DND-41 (cell line): ENCODE measurements around the gene FBXL2.
"Not testable (repeated sequence)": the region's sequence is repeated elsewhere in the genome, so short reads cannot be mapped to it uniquely, and the experiment has no call there.

Experiments
- ATAC-seq: fragments of 200-7000 bp; cut with Tn5 transposase; 3 replicates; pipeline ENCODE4 v1.9.1; 2021; ENCODE audit warnings: low read depth; ENCODE audit not compliant: insufficient read depth
- DNase-seq: peaks from one replicate; pipeline ENCODE4 v3.0.0-alpha.2; 2020
- H2AFZ ChIP-seq: 2 replicates; pipeline ENCODE4 v1.6.0; 2012; ENCODE audit warnings: low read depth, low read length
- H3K27ac ChIP-seq: 2 replicates; pipeline ENCODE4 v1.5.1; 2012; ENCODE audit warnings: low read length, inconsistent platforms
- H3K27me3 ChIP-seq: fragments of 200-600 bp; sonication (generic); 2 replicates; pipeline ENCODE4 v1.6.0; 2012; ENCODE audit warnings: low read length, mild to moderate bottlenecking, inconsistent platforms; ENCODE audit not compliant: insufficient read depth, poor library complexity
- H3K36me3 ChIP-seq: 2 replicates; pipeline ENCODE4 v1.5.1; 2012; ENCODE audit warnings: low read length, inconsistent platforms; ENCODE audit not compliant: insufficient read depth
- H3K4me1 ChIP-seq: 2 replicates; pipeline ENCODE4 v1.5.1; 2012; ENCODE audit warnings: mild to moderate bottlenecking, low read length; ENCODE audit not compliant: insufficient read depth
- H3K4me2 ChIP-seq: 2 replicates; pipeline ENCODE4 v1.6.0; 2012; ENCODE audit warnings: mild to moderate bottlenecking, moderate library complexity, low read length, inconsistent platforms; ENCODE audit not compliant: insufficient read depth
- H3K4me3 ChIP-seq, 2 experiments: fragments of 200-600 bp in 1 of 2; shearing (Covaris generic) in 1 of 2; 2 replicates each; pipeline ENCODE4 v1.5.1; 2012 to 2016; ENCODE audit warnings: inconsistent platforms in 2 of 2, low read length in 2 of 2, mild to moderate bottlenecking in 2 of 2, low read depth in 1 of 2, moderate library complexity in 1 of 2
- H3K79me2 ChIP-seq: 2 replicates; pipeline ENCODE4 v1.6.0; 2012; ENCODE audit warnings: low read length, inconsistent platforms; ENCODE audit not compliant: insufficient read depth
- H3K9ac ChIP-seq: 2 replicates; pipeline ENCODE4 v1.6.0; 2012; ENCODE audit warnings: low read depth, mild to moderate bottlenecking, inconsistent platforms, low read length, moderate library complexity
- H3K9me3 ChIP-seq: 2 replicates; pipeline ENCODE4 v1.5.1; 2012; ENCODE audit warnings: low read length, moderate library complexity, mild to moderate bottlenecking, inconsistent platforms; ENCODE audit not compliant: insufficient read depth, severe bottlenecking
- H4K20me1 ChIP-seq: 2 replicates; pipeline ENCODE4 v1.6.0; 2012; ENCODE audit warnings: low read length; ENCODE audit not compliant: insufficient read depth
- EZH2 ChIP-seq: IDR thresholded peaks from 3 replicates; pipeline ENCODE4 v1.6.1; 2012; ENCODE audit warnings: borderline replicate concordance, low read depth, mild to moderate bottlenecking, moderate library complexity, low read length, inconsistent platforms; ENCODE audit not compliant: severe bottlenecking
- TF ChIP-seq, protein P1 (sequence below): IDR thresholded peaks from 2 replicates; pipeline ENCODE4 v1.5.1; 2012; ENCODE audit warnings: borderline replicate concordance, low read length, moderate library complexity, mild to moderate bottlenecking; ENCODE audit not compliant: poor library complexity, severe bottlenecking; ENCODE audit errors: extremely low read depth

The FBXL2 gene

GRCh38 chr3:33402936-33403335, 125.7 kb downstream of the FBXL2 start:
- Histone ChIP-seq H3K9me3 (no peaks in the 10 kb centered on the region), H3K9ac (no peak overlapping the region), H4K20me1 (no peaks in the 10 kb centered on the region), H3K4me3 (no peak overlapping the region), H3K79me2 (no peaks in the 10 kb centered on the region), H3K36me3 (peaks cover 90% of the 10 kb centered on the region), H3K4me2 (no peak overlapping the region), H3K27me3 (no peaks in the 10 kb centered on the region), H2AFZ (no peak overlapping the region), H3K4me1 (no peaks in the 10 kb centered on the region), H3K27ac (no peak overlapping the region)
- ATAC-seq (no peak), DNase-seq (no peak)
- TF ChIP-seq EZH2: no peak
- TF ChIP-seq, protein P1, sequence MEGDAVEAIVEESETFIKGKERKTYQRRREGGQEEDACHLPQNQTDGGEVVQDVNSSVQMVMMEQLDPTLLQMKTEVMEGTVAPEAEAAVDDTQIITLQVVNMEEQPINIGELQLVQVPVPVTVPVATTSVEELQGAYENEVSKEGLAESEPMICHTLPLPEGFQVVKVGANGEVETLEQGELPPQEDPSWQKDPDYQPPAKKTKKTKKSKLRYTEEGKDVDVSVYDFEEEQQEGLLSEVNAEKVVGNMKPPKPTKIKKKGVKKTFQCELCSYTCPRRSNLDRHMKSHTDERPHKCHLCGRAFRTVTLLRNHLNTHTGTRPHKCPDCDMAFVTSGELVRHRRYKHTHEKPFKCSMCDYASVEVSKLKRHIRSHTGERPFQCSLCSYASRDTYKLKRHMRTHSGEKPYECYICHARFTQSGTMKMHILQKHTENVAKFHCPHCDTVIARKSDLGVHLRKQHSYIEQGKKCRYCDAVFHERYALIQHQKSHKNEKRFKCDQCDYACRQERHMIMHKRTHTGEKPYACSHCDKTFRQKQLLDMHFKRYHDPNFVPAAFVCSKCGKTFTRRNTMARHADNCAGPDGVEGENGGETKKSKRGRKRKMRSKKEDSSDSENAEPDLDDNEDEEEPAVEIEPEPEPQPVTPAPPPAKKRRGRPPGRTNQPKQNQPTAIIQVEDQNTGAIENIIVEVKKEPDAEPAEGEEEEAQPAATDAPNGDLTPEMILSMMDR: no peak

DNA sequence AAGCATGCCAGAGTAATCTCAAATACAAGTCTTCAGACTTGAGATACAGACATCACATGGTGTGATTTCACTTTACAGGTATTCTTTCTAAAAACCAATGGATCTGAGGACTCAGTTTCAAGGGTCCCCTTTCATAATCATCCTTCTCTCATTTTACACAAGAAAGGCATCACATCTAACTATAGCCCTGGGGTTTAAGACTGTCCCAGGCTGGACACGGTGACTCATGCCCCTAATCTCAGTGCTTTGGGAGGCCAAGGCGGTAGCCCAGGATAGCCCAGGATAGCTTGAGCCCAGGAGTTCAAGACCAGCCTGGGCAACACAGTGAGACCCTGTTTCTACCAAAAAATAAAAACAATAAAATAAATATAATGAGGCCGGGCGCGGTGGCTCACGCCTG, 126.5 kb downstream of the FBXL2 start:
- Histone ChIP-seq H3K9me3 (no peaks in the 10 kb centered on the region), H3K79me2 (no peaks in the 10 kb centered on the region), H3K27me3 (no peaks in the 10 kb centered on the region), H3K4me2 (no peak overlapping the region), H2AFZ (no peak overlapping the region), H3K27ac (no peak overlapping the region), H3K36me3 (peaks cover 90% of the 10 kb centered on the region), H3K4me1 (no peaks in the 10 kb centered on the region), H4K20me1 (no peaks in the 10 kb centered on the region), H3K9ac (no peak overlapping the region), H3K4me3 (no peak overlapping the region)
- no peak for TF ChIP-seq EZH2
- TF ChIP-seq, protein P1: no peak
- DNase-seq (no peak), ATAC-seq (no peak)

- DNase-seq, H3K9ac ChIP-seq, H2AFZ ChIP-seq, H3K79me2 ChIP-seq, ATAC-seq, H3K27ac ChIP-seq, H3K4me3 ChIP-seq, H4K20me1 ChIP-seq, H3K4me1 ChIP-seq, H3K9me3 ChIP-seq, H3K4me2 ChIP-seq, H3K27me3 ChIP-seq: not testable (repeated sequence)
- peaks cover 85% of the 10 kb centered on the region for H3K36me3 ChIP-seq
Measured at GRCh38 chr3:33410816-33411215, 133.6 kb downstream of the FBXL2 start.

- Histone ChIP-seq H3K9me3 (no peaks in the 10 kb centered on the region), H3K79me2 (peaks cover 29% of the 10 kb centered on the region), H3K4me3 (no peak overlapping the region), H2AFZ (no peak overlapping the region), H3K27me3 (no peaks in the 10 kb centered on the region), H3K4me1 (no peaks in the 10 kb centered on the region), H3K4me2 (no peak overlapping the region), H3K9ac (no peak overlapping the region), H3K27ac (no peak overlapping the region), H3K36me3 (peaks cover 80% of the 10 kb centered on the region), H4K20me1 (peaks cover 5% of the 10 kb centered on the region; the same call in 1 of the 2 replicates)
- ATAC-seq: no peak
- TF ChIP-seq, protein P1: no peak
- no peak for TF ChIP-seq EZH2
- DNase-seq: no peak
Measured at GRCh38 chr3:33417066-33417673, 139.9 kb downstream of the FBXL2 start.
